Measurements from ENCODE around the gene MICALL1. TPM values are rescaled to one million over a fixed set of nuclear protein-coding genes. Genes with fewer than 3 reads are reported as not detected.

The MICALL1 gene
- total and polyA plus RNA-seq, 2 of the 13 experiments (the other 11 are each of a cell fraction or from before 2014, with no cell fraction given), result 7.6 to 10.6 TPM

DNA sequence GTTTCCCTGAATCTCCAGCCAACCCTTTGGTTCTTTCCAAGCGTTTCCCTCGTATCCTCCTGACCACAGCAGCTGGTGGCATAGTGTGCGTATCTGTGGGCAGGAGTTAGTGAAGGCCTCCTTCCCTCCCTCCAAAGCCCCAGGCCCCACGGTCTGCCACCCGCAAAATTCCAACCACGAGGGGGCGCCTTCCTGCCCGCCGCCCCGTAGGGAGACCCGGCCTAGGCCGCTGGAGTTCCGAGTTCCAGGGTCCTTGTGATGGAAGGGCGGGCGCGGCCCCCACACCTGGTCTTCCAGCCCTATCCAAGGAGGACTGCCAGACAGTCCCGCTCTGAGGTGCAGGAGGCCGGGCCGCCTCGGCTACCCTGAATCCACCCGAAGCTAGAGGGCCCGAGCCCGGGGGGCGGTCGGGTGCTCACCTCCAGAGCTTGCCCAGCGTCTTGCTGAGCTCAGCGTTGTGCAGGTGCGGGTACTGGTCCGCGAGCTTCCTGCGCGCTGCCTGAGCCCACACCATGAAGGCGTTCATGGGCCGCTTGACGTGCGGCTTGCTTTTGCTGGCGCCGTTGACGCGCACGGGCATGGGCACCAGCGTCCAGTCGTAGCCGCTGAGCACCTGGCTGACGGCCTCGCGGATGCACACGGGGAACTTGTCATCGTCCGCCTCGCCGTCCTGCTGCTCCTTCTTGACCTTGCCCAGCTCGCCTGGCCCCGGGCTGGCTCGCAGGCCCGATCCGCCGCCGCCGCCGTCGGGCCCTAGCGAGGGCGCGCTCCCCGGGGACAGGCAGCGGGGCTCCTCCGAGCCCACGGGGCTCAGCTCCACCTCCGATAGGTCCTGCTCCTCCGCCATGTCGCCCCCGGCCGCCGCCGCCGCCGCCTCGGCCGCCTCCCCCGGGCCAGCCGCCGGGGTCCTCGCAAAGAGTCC, 77.1 kb downstream of the MICALL1 start:
- CTCF ChIA-PET (ENCODE audit: low intra/inter-chr PET ratio, low total read pairs), result no interaction called here
- in situ Hi-C loops (cut with HindIII; ENCODE audit: extremely low pct_ligation_motif_present, low pct_unique_long_range_greater_than_20kb) (no loop called here), intact Hi-C loops (cut with micrococcal nuclease; ENCODE audit: unreplicated experiment) (no loop called here)

More for the DNA sequence above, 77.1 kb downstream of the MICALL1 start:
- WGBS (ENCODE audit: low lambda C conversion rate), result 97% methylated on average over 43 of the region's 84 CpGs
- ATAC-seq (no peak), FAIRE-seq (no peak), DNase-seq (ENCODE audit: low spot score) (no peak)
- TF ChIP-seq SCMH1 (CRISPR knock-in tag; IDR thresholded peaks at IDR 0.05; ENCODE audit: borderline replicate concordance) (no peak), TEAD3 (CRISPR knock-in tag; optimal IDR thresholded peaks at IDR 0.05; ENCODE audit: borderline replicate concordance) (peak; percentile 57), NR3C1 (CRISPR knock-in tag; IDR thresholded peaks at IDR 0.05) (no peak), HNRNPL (IDR thresholded peaks at IDR 0.05; ENCODE audit: low read depth, low read length) (0 out of 2 replicates have a peak, but pooled peaks have one; percentile 48)
- TF ChIP-seq, protein P1, sequence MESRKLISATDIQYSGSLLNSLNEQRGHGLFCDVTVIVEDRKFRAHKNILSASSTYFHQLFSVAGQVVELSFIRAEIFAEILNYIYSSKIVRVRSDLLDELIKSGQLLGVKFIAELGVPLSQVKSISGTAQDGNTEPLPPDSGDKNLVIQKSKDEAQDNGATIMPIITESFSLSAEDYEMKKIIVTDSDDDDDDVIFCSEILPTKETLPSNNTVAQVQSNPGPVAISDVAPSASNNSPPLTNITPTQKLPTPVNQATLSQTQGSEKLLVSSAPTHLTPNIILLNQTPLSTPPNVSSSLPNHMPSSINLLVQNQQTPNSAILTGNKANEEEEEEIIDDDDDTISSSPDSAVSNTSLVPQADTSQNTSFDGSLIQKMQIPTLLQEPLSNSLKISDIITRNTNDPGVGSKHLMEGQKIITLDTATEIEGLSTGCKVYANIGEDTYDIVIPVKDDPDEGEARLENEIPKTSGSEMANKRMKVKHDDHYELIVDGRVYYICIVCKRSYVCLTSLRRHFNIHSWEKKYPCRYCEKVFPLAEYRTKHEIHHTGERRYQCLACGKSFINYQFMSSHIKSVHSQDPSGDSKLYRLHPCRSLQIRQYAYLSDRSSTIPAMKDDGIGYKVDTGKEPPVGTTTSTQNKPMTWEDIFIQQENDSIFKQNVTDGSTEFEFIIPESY (CRISPR knock-in tag; IDR thresholded peaks at IDR 0.05), result peak; percentile 78
- BruUV-seq (replicated peaks), result no TSS peak
- H3K4me1 ChIP-seq (ENCODE audit: insufficient read depth, low read length), result peaks cover 39% of the 10 kb centered on the region
- POLR2A ChIA-PET, result interaction anchor here (1.6 kb wide), 1 partner anchor 139 kb away, joined by 3 read pairs; the partner anchor contains the start of gene ANKRD54
- H2AFZ ChIP-seq (ENCODE audit: low read length), result no peak overlapping the region
- H3K79me2 ChIP-seq (ENCODE audit: insufficient read depth, low read length), result no peaks in the 10 kb centered on the region
- H3K27ac ChIP-seq (ENCODE audit: extremely low read length, insufficient read depth, low read length), result no peak overlapping the region
- no peak overlapping the region for H3K4me2 ChIP-seq (ENCODE audit: low read depth, low read length)
- no peak overlapping the region for H3K4me3 ChIP-seq (replicated peaks in 1 of 3; ENCODE audit: insufficient read depth in 1 of 3, low read depth in 2 of 3, low read length in 3 of 3)
- no peaks in the 10 kb centered on the region for H3K36me3 ChIP-seq (replicated peaks in 1 of 2; ENCODE audit: control insufficient read depth in 1 of 2, insufficient read depth in 2 of 2, low read length in 2 of 2)
- H3K9ac ChIP-seq (ENCODE audit: insufficient read depth, low read depth, low read length), result no peak overlapping the region
- no peaks in the 10 kb centered on the region for H4K20me1 ChIP-seq (ENCODE audit: insufficient read depth, low read length)
- no peaks in the 10 kb centered on the region for H3K27me3 ChIP-seq (ENCODE audit: control insufficient read depth in 1 of 2, insufficient read depth in 2 of 2, low read length in 2 of 2)
- no peaks in the 10 kb centered on the region for H3K9me3 ChIP-seq (ENCODE audit: low read length)
